ENCODE results near the gene RMC1.

DNA sequence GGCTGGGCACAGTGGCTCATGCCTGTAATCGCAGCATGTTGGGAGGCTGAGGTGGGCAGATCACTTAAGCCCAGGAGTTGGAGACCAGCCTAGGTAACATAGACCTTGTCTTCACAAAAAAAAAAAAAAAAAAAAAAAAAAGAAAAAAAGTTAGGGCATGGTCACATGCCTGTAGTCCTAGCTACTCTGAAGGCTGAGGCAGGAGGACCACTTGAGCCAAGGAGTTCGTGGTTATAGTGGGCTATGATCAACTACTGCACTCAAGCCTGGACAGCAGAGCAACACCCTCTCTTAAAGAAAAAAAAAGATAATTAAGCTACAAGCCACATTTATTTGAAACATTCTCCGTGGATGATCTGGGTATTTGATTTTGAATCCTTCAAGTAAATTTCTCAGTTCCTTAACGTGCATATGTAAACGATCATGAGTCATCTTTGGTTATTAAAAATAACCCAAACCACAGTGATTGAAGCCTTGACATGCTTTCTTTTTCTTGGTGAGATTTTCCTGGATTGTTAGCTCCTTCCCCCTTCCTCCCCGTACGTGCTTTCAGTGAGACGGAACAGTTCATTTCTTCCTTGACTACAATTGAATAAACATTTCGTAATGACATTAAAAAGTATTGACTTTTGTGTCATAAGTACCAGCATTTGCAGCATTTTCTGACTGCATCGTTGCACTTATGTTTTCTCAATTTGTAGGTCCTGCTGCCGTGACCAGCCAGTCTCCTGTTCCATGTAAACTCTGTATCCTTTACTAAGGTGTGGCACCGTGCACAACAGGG lies 20.3 kb downstream of the RMC1 start:
- no peak for TF ChIP-seq EZH2 (IDR thresholded peaks at IDR 0.05)
- no peak for TF ChIP-seq POLR2AphosphoS5 (IDR thresholded peaks at IDR 0.05; ENCODE audit: borderline replicate concordance, low read depth, low read length)

All from SK-N-MC (cell line).